AG09309 (cell line): ENCODE results near the gene PCSK7.

Experiments used
- DNase-seq: peaks from one replicate; pipeline ENCODE4 v3.0.0-alpha.2; 2010; ENCODE audit warnings: low read depth
- H3K4me3 ChIP-seq: 2 replicates; pipeline ENCODE4 v1.5.1; 2011; ENCODE audit warnings: mild to moderate bottlenecking, low read depth, low read length, moderate library complexity; ENCODE audit not compliant: control insufficient read depth
- CTCF ChIP-seq: IDR thresholded peaks from 2 replicates; pipeline ENCODE4 v1.5.1; 2011; ENCODE audit warnings: mild to moderate bottlenecking, low read depth, low read length, inconsistent platforms; ENCODE audit not compliant: insufficient read depth, control insufficient read depth; ENCODE audit errors: missing control alignments

PCSK7 gene

DNA sequence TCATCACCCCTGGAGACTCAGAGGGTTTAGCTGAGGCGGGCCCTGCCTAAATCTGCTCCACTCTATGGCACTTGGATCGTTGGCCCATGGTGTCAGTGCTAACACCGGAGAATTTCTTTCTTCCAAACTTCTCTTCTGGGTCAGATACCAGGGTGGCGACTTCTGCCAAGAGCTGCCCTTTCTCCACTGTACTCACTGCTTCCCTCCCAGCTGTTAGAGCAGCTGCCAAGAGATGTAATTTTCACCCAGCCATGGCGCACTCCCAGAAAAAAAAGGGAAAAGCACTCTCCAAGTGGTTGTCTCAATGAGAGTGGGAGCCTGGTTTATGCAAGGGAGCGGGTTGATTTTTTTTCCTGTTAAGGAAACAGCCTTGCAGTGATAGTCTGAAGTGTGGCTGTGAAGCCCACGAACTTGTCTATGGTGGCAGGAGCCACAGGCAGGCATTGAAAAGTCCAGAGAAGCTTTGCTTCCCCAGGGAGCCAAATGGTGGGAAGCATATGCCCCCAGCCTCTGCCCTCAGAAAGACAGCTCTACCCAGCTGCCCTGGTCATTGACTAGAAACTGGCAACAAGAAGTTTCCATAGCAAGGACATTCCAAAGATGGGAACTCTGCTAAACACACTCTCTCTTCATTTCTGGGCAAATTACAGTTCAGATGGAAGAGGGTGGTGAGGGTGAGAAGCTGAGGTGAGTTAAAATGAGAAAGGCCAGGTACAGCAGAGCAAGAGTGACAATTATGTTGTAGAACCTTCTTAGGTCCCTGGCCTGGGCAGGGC, 10.7 kb downstream of the PCSK7 start:
- no peak overlapping the region for H3K4me3 ChIP-seq
- TF ChIP-seq CTCF: no peak
- no peak for DNase-seq

- no peak for DNase-seq
- H3K4me3 ChIP-seq: no peak overlapping the region
- TF ChIP-seq CTCF: no peak
These were observed 11.3 kb downstream of the PCSK7 start for GRCh38 chr11:117220568-117220967.

DNA sequence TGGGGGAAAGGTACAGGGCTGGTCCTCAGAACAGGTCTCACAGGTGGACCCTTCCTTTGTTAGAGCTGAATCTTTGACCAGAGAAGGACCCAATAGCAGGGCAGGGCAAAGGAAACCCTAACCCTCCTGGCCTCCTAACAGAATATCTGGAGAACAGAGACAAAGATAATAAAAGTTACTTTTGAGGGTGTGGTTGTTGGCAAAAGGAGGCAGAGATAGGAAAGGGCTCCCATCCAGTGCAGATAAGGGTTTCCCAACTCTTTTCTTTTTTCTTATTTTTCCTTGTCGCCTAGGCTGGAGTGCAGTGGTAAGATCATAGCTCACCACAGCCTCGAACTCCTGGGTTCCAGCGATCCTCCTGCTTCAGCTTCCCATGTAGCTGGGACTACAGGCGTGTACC, 11.9 kb downstream of the PCSK7 start:
- no peak for TF ChIP-seq CTCF
- H3K4me3 ChIP-seq: no peak overlapping the region
- DNase-seq: no peak

GRCh38 chr11:117219455-117219854, 12.4 kb downstream of the PCSK7 start:
- DNase-seq: no peak

GRCh38 chr11:117219001-117219400, 12.9 kb downstream of the PCSK7 start:
- no peak for TF ChIP-seq CTCF
- no peak for DNase-seq
- no peak overlapping the region for H3K4me3 ChIP-seq

More at GRCh38 chr11:117219455-117219854, 12.4 kb downstream of the PCSK7 start:
- no peak for TF ChIP-seq CTCF
- H3K4me3 ChIP-seq: no peak overlapping the region

DNA sequence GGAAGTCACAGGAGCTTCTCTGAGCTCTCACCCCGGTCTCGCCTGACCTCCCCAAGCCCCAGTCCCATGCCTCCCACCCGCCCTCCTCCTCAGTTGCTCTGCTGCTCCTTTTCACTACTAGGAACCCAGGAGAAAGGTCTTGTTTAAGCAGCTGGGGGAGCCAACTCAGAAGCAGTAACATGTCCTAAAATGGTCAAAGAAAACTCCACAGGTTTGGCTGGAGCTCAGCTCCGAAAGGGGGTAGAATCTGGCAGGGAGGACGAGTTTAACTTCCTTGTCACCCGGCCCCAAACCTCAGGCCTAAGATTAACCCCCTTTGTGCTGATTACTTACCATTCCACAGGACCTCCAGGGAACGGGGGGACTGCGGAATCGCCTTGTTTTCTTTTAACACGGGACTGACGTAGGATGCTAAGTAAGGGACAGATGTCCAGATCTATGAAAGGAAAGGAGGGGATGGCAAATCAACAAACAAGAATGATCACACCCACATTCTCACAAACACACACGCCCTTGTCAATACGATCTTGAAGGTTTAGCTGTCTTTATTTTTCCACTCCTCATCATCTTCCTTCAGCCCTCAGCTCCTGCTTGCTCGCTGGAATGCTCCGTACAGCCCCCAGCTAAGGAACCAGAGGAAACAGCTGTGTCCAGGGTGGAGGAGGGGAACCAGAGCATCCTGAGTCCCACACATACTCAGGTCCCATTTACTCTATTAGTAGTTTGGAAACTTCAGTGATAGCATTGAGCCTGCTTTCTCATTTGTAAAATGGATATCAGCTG, 13.5 kb downstream of the PCSK7 start:
- no peak for DNase-seq
- TF ChIP-seq CTCF: no peak
- no peak overlapping the region for H3K4me3 ChIP-seq
